Measurements from ENCODE around the gene ENOPH1.

- TF ChIP-seq POLR2A (IDR thresholded peaks at IDR 0.05; ENCODE audit: low read length) = no peak
- no peak for TF ChIP-seq GATA1 (IDR thresholded peaks at IDR 0.05; ENCODE audit: low read depth, low read length)
These were observed 3.4 kb downstream of the ENOPH1 start for GRCh38 chr4:82433791-82434190.
